Transverse colon (tissue), 4 donors: Measurements from ENCODE around the gene SYT12. TPM values are rescaled to one million over a fixed set of nuclear protein-coding genes. Genes with fewer than 3 reads are reported as not detected.

Source experiments
- DNase-seq: peaks from one replicate; pipeline ENCODE4 v3.0.0-alpha.2; 2019
- H3K27ac ChIP-seq, 4 donors: fragments of 200-600 bp; sonication (generic); 2 replicates each; pipeline ENCODE4 v1.5.1; 2016 to 2018; ENCODE audit warnings: inconsistent platforms in 4 of 4
- H3K27me3 ChIP-seq: fragments of 200-600 bp; sonication (generic); 2 replicates; pipeline ENCODE4 v1.5.1; 2017; ENCODE audit warnings: inconsistent platforms
- H3K36me3 ChIP-seq, 4 donors: fragments of 200-600 bp; sonication (generic); 2 replicates each; pipeline ENCODE4 v1.5.1; 2017 to 2019; ENCODE audit warnings: inconsistent platforms in 4 of 4
- H3K4me1 ChIP-seq, 4 donors: fragments of 200-600 bp; sonication (generic); 2 replicates each; pipeline ENCODE4 v1.5.1; 2017 to 2020; ENCODE audit warnings: inconsistent platforms in 4 of 4
- H3K4me3 ChIP-seq, 4 donors: fragments of 200-600 bp; sonication (generic); 1 replicate in 1 of 4; 2 replicates in 3 of 4; pipeline versions ENCODE4 v1.5.1 to v1.6.1; 2017 to 2019; ENCODE audit warnings: inconsistent platforms in 4 of 4
- H3K9me3 ChIP-seq, 2 donors: fragments of 200-600 bp; sonication (generic); 2 replicates each; pipeline ENCODE4 v1.5.1; 2017 to 2019; ENCODE audit warnings: inconsistent platforms in 2 of 2
- CTCF ChIP-seq, 5 experiments: fragments of 200-600 bp in 3 of 5; fragments of 450-650 bp in 2 of 5; sonication (generic) in 3 of 5; IDR thresholded peaks; 1 replicate in 2 of 5; 2 replicates in 3 of 5; pipeline ENCODE4 v1.5.1; 2016 to 2017; ENCODE audit warnings: antibody characterized with exemption in 5 of 5, inconsistent platforms in 3 of 5, mild to moderate bottlenecking in 2 of 5, moderate library complexity in 1 of 5
- EP300 ChIP-seq: sonication (generic); formaldehyde crosslinking; IDR thresholded peaks from one replicate; pipeline ENCODE4 v1.6.1; 2017; ENCODE audit warnings: antibody characterized with exemption, low read depth
- POLR2A ChIP-seq: fragments of 450-650 bp; IDR thresholded peaks from one replicate; pipeline ENCODE4 v1.6.1; 2016; ENCODE audit warnings: antibody characterized with exemption, mild to moderate bottlenecking, moderate library complexity
- POLR2AphosphoS5 ChIP-seq, 3 donors: sonication (generic); formaldehyde crosslinking; IDR thresholded peaks; one replicate each; pipeline ENCODE4 v1.6.1; 2016; ENCODE audit warnings: antibody characterized with exemption in 3 of 3
- WGBS, 2 donors: methylation state at CpG; one replicate each; pipeline ENCODE4 v1.1.5; 2018; ENCODE audit warnings: low coverage in 1 of 2; 5-methylcytosine and 5-hydroxymethylcytosine counted together
- in situ Hi-C, 4 donors: fragments of 200-750 bp; cut with MboI; loops; one replicate each; pipeline versions ENCODE4 v1.15.0 to v1.15.1; 2017; ENCODE audit warnings: low sequenced_read_pairs in 3 of 4, low pct_ligation_motif_present in 1 of 4, low pct_unique_long_range_greater_than_20kb in 1 of 4
- intact Hi-C: fragments of 100-400 bp; cut with DNase I; formaldehyde crosslinking; loops from one replicate; pipeline ENCODE4 v1.15.1; 2023; ENCODE audit warnings: low total_unique reads
- total RNA-seq, 4 donors: library from RNA; depleted of rRNA; stranded (reverse); fragments of >200 nt; gene quantifications; one replicate each; pipeline ENCODE4 v1.1.0, GENCODE V29; 2016

The SYT12 gene
- total RNA-seq, 4 donors from 2014 or later: not detected

- TF ChIP-seq POLR2AphosphoS5 (IDR thresholded peaks at IDR 0.05) (no peak), CTCF (IDR thresholded peaks at IDR 0.05) (no peak), EP300 (no peak), POLR2A (no peak)
- in situ Hi-C loops (no loop called here), intact Hi-C loops (no loop called here)
- Histone ChIP-seq H3K27me3 (peaks cover 33% of the 10 kb centered on the region), H3K36me3 (no peaks in the 10 kb centered on the region), H3K9me3 (no peaks in the 10 kb centered on the region), H3K27ac (no peak overlapping the region), H3K4me1 (peaks cover 7 to 14% (median 12%) of the 10 kb centered on the region in 4 donors), H3K4me3 (no peak overlapping the region)
- 78 to 86% methylated on average over 2 to 12 of the region's 12 CpGs for WGBS, 2 donors
- DNase-seq: no peak
These were observed 4.6 kb downstream of the SYT12 start for GRCh38 chr11:67027483-67027930.

DNA sequence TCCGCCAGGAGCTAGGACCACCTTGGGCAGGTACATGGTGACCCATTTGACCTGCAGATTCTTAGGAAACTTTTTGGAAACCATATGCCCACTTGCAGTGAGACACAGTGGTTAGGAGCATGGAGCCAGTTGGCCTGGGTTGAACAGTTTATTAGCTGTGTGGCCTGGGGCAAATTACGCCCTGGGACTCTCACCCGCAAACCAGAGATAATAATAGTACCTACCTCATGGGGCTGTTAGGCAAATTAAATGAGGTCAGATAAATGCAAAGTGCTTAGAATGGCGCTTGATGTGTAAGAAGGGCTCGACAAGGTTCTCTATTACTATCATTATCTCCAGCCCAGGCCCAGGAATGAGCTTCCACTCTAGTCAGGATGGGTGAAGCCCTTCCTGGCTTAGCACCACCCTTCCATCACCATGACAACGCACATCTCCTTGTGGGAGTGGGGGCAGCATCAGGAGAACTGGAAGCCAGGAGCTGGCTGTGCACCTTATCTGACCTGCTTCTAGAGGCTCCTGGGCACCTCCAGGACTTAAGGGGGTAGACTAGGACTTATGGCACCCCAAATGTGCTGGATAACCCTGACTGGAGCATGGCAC is 5.1 kb downstream of the SYT12 start:
- in situ Hi-C loops: no loop called here
- H3K27me3 ChIP-seq: peaks cover 28% of the 10 kb centered on the region
- intact Hi-C loops: no loop called here
- 77 to 81% methylated on average over 4 to 6 of the region's 6 CpGs for WGBS, 2 donors
- H3K9me3 ChIP-seq: no peaks in the 10 kb centered on the region
- no peak for DNase-seq
- H3K4me3 ChIP-seq: no peak overlapping the region
- H3K36me3 ChIP-seq: no peaks in the 10 kb centered on the region
- TF ChIP-seq POLR2AphosphoS5 (IDR thresholded peaks at IDR 0.05): no peak
- TF ChIP-seq CTCF (IDR thresholded peaks at IDR 0.05): no peak
- TF ChIP-seq EP300: no peak
- TF ChIP-seq POLR2A: no peak
- peaks cover 4 to 9% (median 7%) of the 10 kb centered on the region in 4 donors for H3K4me1 ChIP-seq
- no peak overlapping the region for H3K27ac ChIP-seq

DNA sequence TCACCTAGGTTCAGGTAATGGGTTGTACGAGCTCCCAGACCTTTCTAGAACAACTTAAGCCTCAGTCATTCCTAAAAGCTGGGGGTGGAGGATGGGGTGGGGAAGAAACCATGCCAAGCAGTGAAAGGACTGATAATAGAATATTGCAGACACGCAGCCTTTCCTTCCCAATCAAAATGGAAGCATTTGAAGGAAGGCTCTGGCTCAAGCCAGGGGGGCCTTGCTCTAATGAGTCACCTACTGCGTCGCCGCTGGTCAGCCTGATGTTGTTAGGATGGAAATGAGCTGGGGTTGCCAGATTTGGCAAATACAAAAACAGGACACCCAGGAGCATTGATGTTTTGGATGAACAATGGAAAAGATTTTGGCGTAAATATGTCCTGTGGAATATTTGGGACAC is 6.2 kb downstream of the SYT12 start:
- in situ Hi-C loops (no loop called here), intact Hi-C loops (no loop called here)
- 75 to 82% methylated on average over 5 to 6 of the region's 6 CpGs for WGBS, 2 donors
- no peaks in the 10 kb centered on the region for H3K36me3 ChIP-seq
- H3K4me1 ChIP-seq: peaks cover 0 to 5% (median 0%) of the 10 kb centered on the region in 4 donors
- no peak overlapping the region for H3K27ac ChIP-seq
- no peak overlapping the region for H3K4me3 ChIP-seq
- peaks cover 18% of the 10 kb centered on the region for H3K27me3 ChIP-seq
- H3K9me3 ChIP-seq: no peaks in the 10 kb centered on the region
- DNase-seq: no peak
- no peak for TF ChIP-seq POLR2A
- TF ChIP-seq POLR2AphosphoS5 (IDR thresholded peaks at IDR 0.05): no peak
- no peak for TF ChIP-seq EP300
- TF ChIP-seq CTCF (IDR thresholded peaks at IDR 0.05): no peak

DNA sequence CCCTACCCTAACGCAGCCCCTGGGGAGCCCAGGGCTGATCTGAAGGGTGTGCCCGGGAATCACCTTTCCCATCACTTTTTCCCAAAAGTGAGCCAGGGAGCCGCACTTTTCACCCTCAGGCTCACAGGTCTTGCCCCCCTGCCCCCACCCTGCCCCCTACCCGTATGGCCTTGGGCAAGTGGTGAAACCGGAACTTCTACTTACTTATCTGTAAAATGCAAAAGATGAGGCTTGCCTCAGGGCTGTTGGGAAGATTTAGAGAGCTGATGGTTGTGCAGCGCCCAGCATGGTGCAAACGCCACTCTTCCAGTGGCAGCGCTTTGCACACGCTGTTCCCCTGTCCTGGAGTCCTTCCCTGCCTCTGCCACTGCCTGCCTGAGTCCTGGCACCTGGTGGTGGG is 8.0 kb downstream of the SYT12 start:
- Histone ChIP-seq H3K27me3 (peaks cover 11% of the 10 kb centered on the region), H3K4me1 (peaks cover 0 to 5% (median 0%) of the 10 kb centered on the region in 4 donors), H3K27ac (no peak overlapping the region), H3K36me3 (no peaks in the 10 kb centered on the region), H3K4me3 (no peak overlapping the region), H3K9me3 (no peaks in the 10 kb centered on the region)
- intact Hi-C loops (no loop called here), in situ Hi-C loops (no loop called here)
- TF ChIP-seq CTCF (IDR thresholded peaks at IDR 0.05): no peak
- TF ChIP-seq POLR2AphosphoS5 (IDR thresholded peaks at IDR 0.05): no peak
- no peak for TF ChIP-seq POLR2A
- no peak for TF ChIP-seq EP300
- WGBS, 2 donors: 45% methylated on average over 9 of the region's 9 CpGs; no CpG with 5 or more reads in 1 of the 2 donors
- DNase-seq: no peak
